Testis (tissue), 3 donors: Measurements from ENCODE around the gene CEACAM19. TPM values are rescaled to one million over a fixed set of nuclear protein-coding genes. Genes with fewer than 3 reads are reported as not detected.

Experiments used
- DNase-seq: peaks from one replicate; pipeline ENCODE4 v3.0.0-alpha.2; 2019
- H3K27ac ChIP-seq, 2 donors: fragments of 200-600 bp; sonication (generic); one replicate each; pipeline ENCODE4 v1.5.1; 2019
- H3K27me3 ChIP-seq: fragments of 200-600 bp; sonication (generic); one replicate; pipeline ENCODE4 v1.5.1; 2019
- H3K36me3 ChIP-seq: fragments of 200-600 bp; sonication (generic); one replicate; pipeline ENCODE4 v1.5.1; 2017; ENCODE audit warnings: low read depth; ENCODE audit errors: missing control alignments
- H3K4me1 ChIP-seq: fragments of 200-600 bp; sonication (generic); one replicate; pipeline ENCODE4 v1.5.1; 2019
- H3K4me3 ChIP-seq, 2 donors: fragments of 200-600 bp; sonication (generic); one replicate each; pipeline ENCODE4 v1.5.1; 2017 to 2019
- H3K9me3 ChIP-seq: fragments of 200-600 bp; sonication (generic); one replicate; pipeline ENCODE4 v1.5.1; 2017
- POLR2A ChIP-seq: fragments of 450-650 bp; IDR thresholded peaks from one replicate; pipeline ENCODE4 v1.6.1; 2017; ENCODE audit warnings: antibody characterized with exemption, mild to moderate bottlenecking, moderate library complexity
- WGBS, 2 donors: methylation state at CpG; one replicate each; pipeline ENCODE4 v1.1.5; 2018; 5-methylcytosine and 5-hydroxymethylcytosine counted together
- intact Hi-C: fragments of 100-400 bp; cut with DNase I; formaldehyde crosslinking; loops from one replicate; pipeline ENCODE4 v1.15.1; 2023; ENCODE audit warnings: low total_unique reads
- polyA plus RNA-seq: library from polyadenylated mRNA; stranded (reverse); fragments of 350-450 nt; fragmentation: Illumina TruSeq; extraction: RNeasy Lipid Tissue Mini Kit (QIAGEN cat#74804); gene quantifications from one replicate; pipeline ENCODE4 v1.2.3, GENCODE V29; 2014; ENCODE audit warnings: low read depth, low replicate concordance; ENCODE audit not compliant: insufficient read depth
- total RNA-seq, 2 donors: library from RNA; depleted of rRNA; stranded (reverse); fragments of >200 nt; gene quantifications; one replicate each; pipeline ENCODE4 v1.2.3, GENCODE V29; 2016
- TF ChIP-seq, protein P1 (sequence below), 3 experiments: fragments of 450-650 bp in 2 of 3; fragments of 200-600 bp in 1 of 3; sonication (generic) in 1 of 3; IDR thresholded peaks; one replicate each; pipeline ENCODE4 v1.5.1; 2016 to 2019; ENCODE audit warnings: antibody characterized with exemption in 3 of 3, mild to moderate bottlenecking in 2 of 3, moderate library complexity in 1 of 3

Gene CEACAM19
- total and polyA plus RNA-seq, 3 donors from 2014 or later = 9.9 to 14.7 (median 11.2) TPM

DNA sequence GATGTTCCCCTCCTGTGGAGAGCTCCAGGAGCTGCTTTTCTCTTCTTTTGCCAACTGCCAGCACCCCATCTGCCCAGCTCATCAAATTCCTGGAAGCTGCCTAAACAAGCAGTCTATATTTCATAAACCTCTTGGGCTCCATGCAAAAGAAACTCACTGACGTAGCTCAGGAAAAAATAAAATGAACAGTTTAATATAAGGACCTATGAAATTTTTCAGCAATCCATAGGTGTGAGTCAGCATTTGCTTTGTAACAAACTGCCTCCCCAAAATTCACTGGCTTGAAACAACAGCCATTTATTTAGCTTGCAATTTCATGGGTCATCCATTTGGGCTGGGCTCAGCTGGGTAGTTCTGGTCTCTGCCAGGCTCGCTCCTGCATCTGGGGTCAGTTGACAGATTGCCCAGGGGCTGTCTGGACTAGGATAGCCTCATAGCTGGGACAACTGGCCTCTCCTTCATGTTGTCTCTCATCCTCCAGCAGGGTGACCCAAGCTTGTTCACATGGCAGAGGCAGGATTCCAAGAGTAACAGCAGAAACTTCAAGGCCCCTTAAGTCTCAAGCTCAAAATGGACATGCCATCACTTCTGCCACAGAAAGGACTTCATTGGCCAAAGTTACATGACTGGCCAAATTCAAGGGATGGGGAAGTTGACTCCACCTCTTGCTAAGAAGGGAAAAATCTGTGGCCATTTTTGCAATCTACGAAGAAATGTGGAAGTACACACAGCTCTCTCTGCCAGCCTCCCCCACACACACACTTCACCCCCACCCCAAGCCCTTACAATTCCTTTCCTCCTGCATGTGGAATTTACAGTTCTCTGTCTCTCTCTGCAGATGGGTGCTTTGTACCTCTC lies 35.5 kb upstream of the CEACAM19 start:
- intact Hi-C loops = no loop called here
- H3K27me3 ChIP-seq = no peaks in the 10 kb centered on the region
- TF ChIP-seq POLR2A = no peak
- TF ChIP-seq, protein P1, sequence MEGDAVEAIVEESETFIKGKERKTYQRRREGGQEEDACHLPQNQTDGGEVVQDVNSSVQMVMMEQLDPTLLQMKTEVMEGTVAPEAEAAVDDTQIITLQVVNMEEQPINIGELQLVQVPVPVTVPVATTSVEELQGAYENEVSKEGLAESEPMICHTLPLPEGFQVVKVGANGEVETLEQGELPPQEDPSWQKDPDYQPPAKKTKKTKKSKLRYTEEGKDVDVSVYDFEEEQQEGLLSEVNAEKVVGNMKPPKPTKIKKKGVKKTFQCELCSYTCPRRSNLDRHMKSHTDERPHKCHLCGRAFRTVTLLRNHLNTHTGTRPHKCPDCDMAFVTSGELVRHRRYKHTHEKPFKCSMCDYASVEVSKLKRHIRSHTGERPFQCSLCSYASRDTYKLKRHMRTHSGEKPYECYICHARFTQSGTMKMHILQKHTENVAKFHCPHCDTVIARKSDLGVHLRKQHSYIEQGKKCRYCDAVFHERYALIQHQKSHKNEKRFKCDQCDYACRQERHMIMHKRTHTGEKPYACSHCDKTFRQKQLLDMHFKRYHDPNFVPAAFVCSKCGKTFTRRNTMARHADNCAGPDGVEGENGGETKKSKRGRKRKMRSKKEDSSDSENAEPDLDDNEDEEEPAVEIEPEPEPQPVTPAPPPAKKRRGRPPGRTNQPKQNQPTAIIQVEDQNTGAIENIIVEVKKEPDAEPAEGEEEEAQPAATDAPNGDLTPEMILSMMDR (IDR thresholded peaks at IDR 0.05) = no peak
- H3K27ac ChIP-seq = no peak overlapping the region
- H3K4me1 ChIP-seq = peaks cover 3% of the 10 kb centered on the region
- WGBS, 2 donors = 71 to 86% methylated on average over 2 to 3 of the region's 3 CpGs
- no peaks in the 10 kb centered on the region for H3K9me3 ChIP-seq
- H3K4me3 ChIP-seq = no peak overlapping the region
- DNase-seq = no peak
- H3K36me3 ChIP-seq = no peaks in the 10 kb centered on the region

DNA sequence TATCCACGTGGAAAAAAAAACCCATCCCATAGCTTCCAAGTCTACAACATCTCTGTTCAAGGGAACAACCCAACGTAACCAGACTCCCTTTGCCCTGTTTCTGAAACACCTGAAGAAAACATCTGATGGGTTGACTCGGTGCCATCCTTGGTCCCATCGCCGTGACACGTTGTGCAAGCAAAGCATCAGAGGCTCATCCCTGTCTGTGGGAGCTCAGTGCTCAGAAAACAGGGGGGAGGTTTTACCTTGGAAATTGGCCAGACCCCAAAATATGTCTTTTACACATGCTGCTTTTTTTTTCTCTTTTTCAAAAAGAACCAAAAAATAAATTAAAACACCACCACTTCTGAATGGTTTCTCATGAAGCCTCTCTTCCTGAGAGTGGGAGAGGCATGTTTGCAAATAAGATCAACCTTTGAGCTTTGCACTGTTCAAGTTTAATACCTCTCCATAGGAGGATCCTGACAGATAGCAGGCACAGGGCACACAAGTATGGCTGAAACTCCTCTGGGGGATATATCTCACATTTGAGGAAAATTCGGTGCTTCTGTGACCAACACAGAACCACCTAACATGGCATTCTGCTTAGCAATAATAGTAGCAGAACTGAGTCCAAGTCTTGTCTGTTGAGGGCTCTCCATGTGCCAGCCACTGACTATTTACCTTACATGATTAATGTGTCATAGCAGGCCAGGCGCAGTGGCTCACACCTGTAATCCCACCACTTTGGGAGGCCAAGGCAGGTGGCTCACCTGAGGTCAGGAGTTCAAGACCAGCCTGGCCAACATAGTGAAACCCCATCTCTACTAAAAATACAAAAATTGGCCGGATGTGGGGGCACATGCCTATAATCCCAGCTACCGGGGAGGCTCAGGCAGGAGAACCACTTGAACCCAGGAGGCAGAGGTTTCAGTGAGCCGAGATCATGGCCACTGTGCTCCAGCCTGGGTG lies 34.6 kb upstream of the CEACAM19 start:
- H3K36me3 ChIP-seq = no peaks in the 10 kb centered on the region
- DNase-seq = no peak
- no peaks in the 10 kb centered on the region for H3K27me3 ChIP-seq
- H3K4me3 ChIP-seq = no peak overlapping the region
- 73 to 76% methylated on average over 11 of the region's 11 CpGs for WGBS, 2 donors
- H3K4me1 ChIP-seq = peaks cover 3% of the 10 kb centered on the region
- intact Hi-C loops = no loop called here
- no peak for TF ChIP-seq POLR2A
- TF ChIP-seq, protein P1 (IDR thresholded peaks at IDR 0.05) = no peak
- H3K9me3 ChIP-seq = no peaks in the 10 kb centered on the region
- no peak overlapping the region for H3K27ac ChIP-seq

DNA sequence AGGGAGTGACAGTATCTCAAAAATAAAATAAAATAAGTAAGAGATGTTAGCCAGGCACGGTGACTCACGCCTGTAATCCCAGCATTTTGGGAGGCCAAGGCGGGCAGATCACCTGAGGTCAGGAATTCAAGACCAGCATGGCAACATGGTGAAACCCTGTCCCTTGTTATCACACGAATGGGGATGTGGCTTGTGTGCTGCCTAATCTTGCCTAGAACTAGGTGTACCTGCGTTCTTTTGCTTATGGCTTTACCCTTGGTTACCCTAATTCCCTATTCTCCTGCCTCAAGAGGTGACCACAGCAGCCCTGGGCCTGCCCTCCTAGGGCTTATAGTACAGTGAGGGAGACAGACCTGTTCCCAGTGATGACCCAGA lies 33.9 kb upstream of the CEACAM19 start:
- WGBS, 2 donors = 93 to 96% methylated on average over 5 of the region's 5 CpGs
- H3K27me3 ChIP-seq = no peaks in the 10 kb centered on the region
- intact Hi-C loops = no loop called here
- no peaks in the 10 kb centered on the region for H3K36me3 ChIP-seq
- TF ChIP-seq, protein P1 (IDR thresholded peaks at IDR 0.05) = no peak
- no peak for TF ChIP-seq POLR2A
- peaks cover 3% of the 10 kb centered on the region for H3K4me1 ChIP-seq
- no peak for DNase-seq
- H3K4me3 ChIP-seq = no peak overlapping the region
- no peaks in the 10 kb centered on the region for H3K9me3 ChIP-seq
- no peak overlapping the region for H3K27ac ChIP-seq

DNA sequence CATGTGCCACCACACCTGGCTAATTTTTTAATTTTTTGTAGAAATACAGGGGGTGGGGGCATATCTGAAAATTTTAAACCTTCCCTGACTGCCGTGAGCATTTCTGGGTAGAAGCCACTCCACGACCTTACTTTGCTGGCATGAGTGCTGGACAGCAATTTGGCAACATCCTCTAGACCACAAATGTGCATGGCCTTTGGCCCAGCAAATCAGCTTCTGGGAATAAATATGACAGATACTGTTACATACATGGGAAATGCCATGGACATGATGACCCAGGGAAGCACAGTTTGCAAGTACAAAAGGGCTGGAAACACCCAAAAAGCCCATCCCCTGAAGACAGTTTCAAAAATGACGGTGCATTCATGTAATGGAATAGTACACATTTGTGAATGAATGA lies 30.8 kb upstream of the CEACAM19 start:
- intact Hi-C loops = no loop called here
- TF ChIP-seq POLR2A = no peak
- TF ChIP-seq, protein P1 (IDR thresholded peaks at IDR 0.05) = no peak
- Histone ChIP-seq H3K27ac (no peak overlapping the region), H3K9me3 (no peaks in the 10 kb centered on the region), H3K27me3 (no peaks in the 10 kb centered on the region), H3K4me1 (peaks cover 3% of the 10 kb centered on the region), H3K4me3 (no peak overlapping the region), H3K36me3 (no peaks in the 10 kb centered on the region)
- DNase-seq = no peak
- 88 to 93% methylated on average over 3 of the region's 3 CpGs for WGBS, 2 donors
